Activated CD8-positive, alpha-beta memory T cell treated with anti-CD3 and anti-CD28 coated beads, Interleukin-2, amount 10 ng/mL, durations not matched to agents 7 days and 5 days (primary cell): ENCODE results near the gene LPCAT1. TPM values are rescaled to one million over a fixed set of nuclear protein-coding genes. Genes with fewer than 3 reads are reported as not detected.

Experiments
- ATAC-seq: fragments of 150-1000 bp; cut with Tn5 transposase; one replicate; pipeline ENCODE4 v1.10.0; 2021; ENCODE audit warnings: moderate library complexity
- CTCF ChIA-PET: fragments of 350-600 bp; sonication (Branson Sonifier 250); formaldehyde crosslinking; loops from one replicate; lab custom pipeline; 2021; ENCODE audit warnings: antibody characterized with exemption; lab: Charles Lee
- DNase-seq: peaks from one replicate; pipeline ENCODE4 v3.0.0-alpha.2; 2020
- H3K27ac Mint-ChIP-seq: one replicate; pipeline ENCODE4 v1.8.0; 2021; ENCODE audit warnings: mild to moderate bottlenecking, mixed read lengths
- H3K27me3 Mint-ChIP-seq: one replicate; pipeline ENCODE4 v1.8.0; 2021; ENCODE audit warnings: mixed read lengths
- H3K36me3 Mint-ChIP-seq: one replicate; pipeline ENCODE4 v1.8.0; 2021; ENCODE audit warnings: mild to moderate bottlenecking, mixed read lengths
- H3K4me1 Mint-ChIP-seq: one replicate; pipeline ENCODE4 v1.8.0; 2021; ENCODE audit warnings: mixed read lengths
- H3K4me3 Mint-ChIP-seq: one replicate; pipeline ENCODE4 v1.8.0; 2021; ENCODE audit warnings: mild to moderate bottlenecking, moderate library complexity, mixed read lengths
- H3K9me3 Mint-ChIP-seq: one replicate; pipeline ENCODE4 v1.8.0; 2022; ENCODE audit warnings: low read depth, mixed read lengths
- microRNA-seq: library from miRNA; unstranded; fragments of <30 nt; microRNA quantifications from one replicate; pipeline ENCODE4 v1.2.0, GENCODE V29; 2022
- total RNA-seq, 2 experiments: library from RNA; stranded (reverse); gene quantifications; one replicate each; pipeline ENCODE4 v1.2.3, GENCODE V29; 2021

LPCAT1 gene
- total RNA-seq, 2 experiments from 2014 or later: 83.8 to 85.3 TPM

DNA sequence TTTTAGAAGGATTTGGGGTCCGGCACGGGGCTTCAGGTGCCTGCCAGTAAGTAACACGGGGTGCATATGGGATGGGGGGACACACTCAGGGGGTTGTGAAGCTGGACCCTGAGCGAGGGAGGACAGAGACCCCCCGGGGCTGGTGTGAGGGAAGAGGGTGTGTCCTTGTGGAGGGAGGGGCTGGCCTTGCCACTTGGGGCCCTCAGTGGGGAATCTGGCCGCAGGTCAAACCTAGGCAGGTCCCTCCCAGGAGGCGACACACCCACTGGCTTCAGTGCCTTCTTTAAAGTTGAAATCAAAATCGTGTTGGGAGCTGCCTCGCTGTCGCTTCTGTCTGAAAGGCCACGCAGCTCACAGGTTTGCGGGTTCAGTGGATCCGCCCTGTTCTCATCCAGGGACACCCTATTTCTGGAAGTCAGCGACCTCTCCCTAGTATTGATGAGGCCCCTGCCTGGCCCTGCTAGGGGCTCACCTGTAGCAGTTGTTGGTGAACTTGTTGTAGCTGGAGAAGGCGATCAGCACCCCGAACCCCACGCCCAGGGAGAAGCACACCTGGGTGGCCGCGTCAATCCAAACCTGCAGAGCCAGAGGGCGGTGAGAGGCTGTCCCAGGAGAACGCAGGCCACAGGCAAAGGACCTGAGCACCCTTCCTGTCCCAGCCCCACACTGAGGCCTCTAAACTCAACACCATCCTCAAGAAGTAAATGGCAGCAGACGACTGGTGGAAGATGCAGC lies 108.0 kb downstream of the LPCAT1 start:
- Mint-ChIP-seq H3K27ac (no peak overlapping the region), H3K36me3 (no peaks in the 10 kb centered on the region), H3K4me3 (no peak overlapping the region), H3K9me3 (no peaks in the 10 kb centered on the region), H3K27me3 (no peaks in the 10 kb centered on the region), H3K4me1 (peaks cover 1% of the 10 kb centered on the region)
- CTCF ChIA-PET: no interaction called here
- no peak for DNase-seq
- no peak for ATAC-seq

DNA sequence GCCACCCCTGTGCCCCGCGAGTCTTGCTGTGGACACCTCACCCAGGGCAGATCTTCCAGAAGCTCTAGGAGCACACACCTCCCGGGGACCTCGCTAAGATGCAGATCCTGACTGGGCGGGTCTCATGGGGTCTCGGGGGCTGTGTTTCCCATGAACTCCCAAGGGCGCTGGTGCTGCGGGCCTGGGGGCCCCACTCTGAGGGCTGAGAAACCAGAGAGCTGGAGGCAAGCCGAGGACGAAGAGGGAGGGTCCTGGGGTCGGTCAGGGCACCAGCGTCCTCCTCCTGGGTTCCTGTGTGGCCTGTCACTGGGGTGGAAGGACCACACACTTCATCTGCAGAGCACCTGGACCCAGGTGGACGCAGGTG lies 108.7 kb downstream of the LPCAT1 start:
- Mint-ChIP-seq H3K27ac (no peak overlapping the region), H3K27me3 (no peaks in the 10 kb centered on the region), H3K36me3 (no peaks in the 10 kb centered on the region), H3K4me3 (no peak overlapping the region), H3K9me3 (no peaks in the 10 kb centered on the region), H3K4me1 (peaks cover 3% of the 10 kb centered on the region)
- CTCF ChIA-PET: no interaction called here
- DNase-seq (no peak), ATAC-seq (no peak)

DNA sequence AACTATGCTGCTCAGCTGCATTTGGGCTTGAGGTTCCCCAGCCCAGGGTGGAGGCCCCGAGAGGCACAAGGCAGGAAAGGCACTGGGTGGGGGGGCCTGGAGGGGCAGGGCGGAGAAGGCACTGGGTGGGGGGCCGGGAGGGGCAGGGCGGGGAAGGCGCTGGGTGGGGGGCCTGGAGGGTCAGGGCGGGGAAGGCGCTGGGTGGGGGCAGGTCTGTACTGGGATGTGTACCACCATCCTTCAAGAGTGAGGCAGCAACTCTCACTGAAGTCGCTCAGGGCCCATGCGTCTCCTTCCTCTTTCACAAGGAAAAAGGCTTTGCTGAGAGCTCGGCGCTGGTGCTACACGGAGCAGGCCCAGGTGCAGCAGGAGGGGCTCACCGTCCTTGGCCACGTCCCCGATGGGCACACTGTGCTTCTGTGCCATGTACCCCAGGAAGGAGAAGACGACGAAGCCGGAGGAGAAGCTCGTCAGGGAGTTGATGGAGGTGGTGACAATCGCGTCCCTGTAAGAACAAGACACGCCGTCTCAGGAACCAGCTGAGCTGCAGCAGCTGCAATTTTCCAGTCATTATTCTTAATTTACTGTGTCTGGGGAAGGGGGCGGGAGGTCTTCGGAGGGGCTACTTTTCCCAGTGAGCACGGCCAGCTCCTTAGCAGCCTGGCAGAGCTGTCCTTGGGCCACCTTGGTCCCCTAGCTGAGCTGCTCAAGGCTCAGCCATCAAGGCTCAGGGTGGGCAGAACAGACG lies 109.3 kb downstream of the LPCAT1 start:
- peaks cover 3% of the 10 kb centered on the region for H3K4me1 Mint-ChIP-seq
- no peak for DNase-seq
- CTCF ChIA-PET: no interaction called here

DNA sequence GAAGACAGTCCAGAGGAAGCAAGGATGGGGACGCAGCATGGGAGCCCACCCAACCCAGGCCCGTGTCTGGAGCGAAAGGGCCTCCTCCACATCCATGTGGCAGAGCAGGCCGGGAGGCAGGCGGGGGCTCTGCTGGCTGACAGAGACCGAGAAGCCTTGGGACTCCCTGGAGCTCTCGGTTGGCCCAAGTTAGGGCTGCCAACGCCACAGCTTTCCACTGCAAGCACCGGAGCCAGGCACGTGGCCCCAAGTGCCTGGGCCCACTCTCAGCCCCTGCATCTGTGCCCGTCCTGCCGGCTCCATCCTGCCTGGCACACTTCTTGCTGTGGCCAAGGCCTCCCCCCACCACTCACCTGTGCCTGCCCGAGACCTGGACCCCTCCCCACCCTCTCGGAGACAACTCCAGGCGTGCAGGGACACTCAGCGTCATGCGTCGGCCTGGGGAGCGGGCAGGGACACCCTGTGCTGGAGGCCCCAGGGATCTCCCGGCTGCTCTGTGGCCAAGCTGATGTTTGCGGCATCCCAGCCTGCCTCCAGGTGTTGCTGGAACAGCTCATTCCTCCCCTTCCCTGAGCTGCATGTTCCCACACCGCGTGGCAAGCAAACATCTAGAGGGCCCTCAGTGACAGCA lies 110.0 kb downstream of the LPCAT1 start:
- Mint-ChIP-seq H3K27me3 (no peaks in the 10 kb centered on the region), H3K4me3 (no peak overlapping the region), H3K9me3 (no peaks in the 10 kb centered on the region), H3K4me1 (peaks cover 3% of the 10 kb centered on the region), H3K36me3 (no peaks in the 10 kb centered on the region), H3K27ac (no peak overlapping the region)
- DNase-seq: no peak
- ATAC-seq: no peak
- CTCF ChIA-PET: no interaction called here

More for the DNA sequence above, 109.3 kb downstream of the LPCAT1 start:
- H3K27me3 Mint-ChIP-seq: no peaks in the 10 kb centered on the region
- ATAC-seq: no peak
- no peaks in the 10 kb centered on the region for H3K9me3 Mint-ChIP-seq
- H3K27ac Mint-ChIP-seq: no peak overlapping the region
- H3K36me3 Mint-ChIP-seq: no peaks in the 10 kb centered on the region
- no peak overlapping the region for H3K4me3 Mint-ChIP-seq

DNA sequence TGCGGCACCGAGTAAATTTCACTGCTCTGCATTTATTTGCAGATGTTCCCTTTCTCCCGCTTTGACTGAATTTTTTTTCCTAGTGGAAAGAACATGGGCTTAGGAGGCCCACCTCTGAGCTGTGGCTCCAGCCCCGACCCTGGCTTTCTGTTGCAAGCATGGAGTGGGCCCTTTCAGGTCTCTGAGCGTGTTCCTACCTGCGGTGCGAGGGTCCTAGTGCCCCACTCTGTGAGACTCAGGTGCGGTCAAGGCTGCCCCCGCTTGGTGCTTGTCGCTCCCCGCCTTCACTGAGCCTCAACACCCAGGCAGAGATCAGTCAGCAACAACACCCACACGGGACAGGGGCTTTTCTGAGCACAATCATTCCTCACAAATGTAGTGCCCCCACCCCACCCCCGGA lies 110.5 kb downstream of the LPCAT1 start:
- Mint-ChIP-seq H3K4me1 (peaks cover 3% of the 10 kb centered on the region), H3K4me3 (no peak overlapping the region)
- CTCF ChIA-PET: no interaction called here

DNA sequence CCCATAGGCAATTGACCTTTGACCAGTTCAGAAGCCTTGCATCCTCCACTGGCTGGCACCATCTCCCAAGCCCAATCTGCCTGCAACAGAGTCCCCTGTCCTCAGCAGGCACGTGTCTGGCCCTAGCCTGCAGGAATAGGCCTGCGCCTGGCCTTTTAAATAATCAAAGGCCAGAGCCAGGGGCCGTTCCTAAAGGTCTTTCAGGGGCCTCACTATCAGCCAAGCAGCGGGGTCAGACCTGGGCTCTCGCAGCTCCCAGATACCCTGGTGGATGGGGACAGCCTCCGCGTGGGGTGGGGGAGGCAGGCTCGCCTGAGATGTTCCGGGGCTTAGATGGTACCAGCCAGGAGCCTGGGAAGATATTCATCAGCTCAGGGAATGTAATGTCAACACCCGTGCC lies 111.1 kb downstream of the LPCAT1 start:
- Mint-ChIP-seq H3K4me1 (peaks cover 3% of the 10 kb centered on the region), H3K27me3 (no peaks in the 10 kb centered on the region), H3K27ac (no peak overlapping the region), H3K9me3 (no peaks in the 10 kb centered on the region), H3K4me3 (no peak overlapping the region), H3K36me3 (no peaks in the 10 kb centered on the region)
- ATAC-seq (no peak), DNase-seq (no peak)
- CTCF ChIA-PET: no interaction called here

More for the DNA sequence above, 110.5 kb downstream of the LPCAT1 start:
- no peak for ATAC-seq
- Mint-ChIP-seq H3K36me3 (no peaks in the 10 kb centered on the region), H3K27ac (no peak overlapping the region), H3K9me3 (no peaks in the 10 kb centered on the region), H3K27me3 (no peaks in the 10 kb centered on the region)
- DNase-seq: no peak

DNA sequence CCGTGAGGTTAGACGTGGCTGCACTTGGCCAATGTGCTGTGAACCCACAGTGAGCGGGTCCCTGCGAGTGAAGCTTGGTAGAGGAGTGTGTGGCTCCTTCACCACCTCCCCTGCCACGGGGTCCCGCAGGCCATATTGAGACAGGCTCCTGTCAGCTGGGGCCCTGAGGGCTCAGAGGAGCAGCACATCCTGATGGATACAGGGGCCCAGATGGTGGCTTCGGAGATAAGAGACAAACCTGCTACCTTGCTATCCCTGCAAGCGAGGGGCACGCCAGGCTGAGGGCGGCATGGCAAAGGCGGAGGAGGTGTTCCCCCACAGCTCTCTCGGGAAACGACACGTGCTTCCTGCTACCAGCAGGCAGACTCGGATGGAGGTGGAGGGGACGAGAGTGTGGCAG lies 111.6 kb downstream of the LPCAT1 start:
- CTCF ChIA-PET: no interaction called here
- no peak for ATAC-seq
- no peaks in the 10 kb centered on the region for H3K36me3 Mint-ChIP-seq
- H3K27me3 Mint-ChIP-seq: no peaks in the 10 kb centered on the region
- peaks cover 3% of the 10 kb centered on the region for H3K4me1 Mint-ChIP-seq
- no peak overlapping the region for H3K4me3 Mint-ChIP-seq
- no peak for DNase-seq
- H3K9me3 Mint-ChIP-seq: no peaks in the 10 kb centered on the region
- H3K27ac Mint-ChIP-seq: no peak overlapping the region

Small RNA genes lying within 50 kb of the gene (microRNA-seq; reads per million reads assigned to microRNA genes)
- not detected for gene MIR6075

Other genes with a start within 250 kb of the LPCAT1 start
- gene TERT, start 228.9 kb downstream of the LPCAT1 start, total RNA-seq: 1 to 10 TPM in 1 of 2 experiments, under 1 TPM in 1; 0.82 to 1.5 TPM
- 100 to 1,000 TPM; 107 to 115 TPM for gene CLPTM1L, start 178.9 kb downstream of the LPCAT1 start, total RNA-seq
- under 1 TPM; 0.07 to 0.23 TPM for gene SLC6A3, start 78.5 kb downstream of the LPCAT1 start, total RNA-seq